D721Med (cell line): ENCODE results near the gene FBN1.

Experiments
- DNase-seq: peaks from one replicate; pipeline ENCODE4 v3.0.0; 2011; ENCODE audit warnings: low spot score; ENCODE audit not compliant: insufficient read length
- FAIRE-seq: peaks from 2 replicates; lab custom pipeline; 2011; peaks lifted over from hg19 to GRCh38; lab: Jason Lieb, UNC
- TF ChIP-seq, protein P1 (sequence below): IDR thresholded peaks from 2 replicates; pipeline ENCODE4 v1.5.1; 2012; ENCODE audit warnings: mild to moderate bottlenecking, control low read depth; ENCODE audit not compliant: insufficient read depth; ENCODE audit errors: missing control alignments

Gene FBN1

DNA sequence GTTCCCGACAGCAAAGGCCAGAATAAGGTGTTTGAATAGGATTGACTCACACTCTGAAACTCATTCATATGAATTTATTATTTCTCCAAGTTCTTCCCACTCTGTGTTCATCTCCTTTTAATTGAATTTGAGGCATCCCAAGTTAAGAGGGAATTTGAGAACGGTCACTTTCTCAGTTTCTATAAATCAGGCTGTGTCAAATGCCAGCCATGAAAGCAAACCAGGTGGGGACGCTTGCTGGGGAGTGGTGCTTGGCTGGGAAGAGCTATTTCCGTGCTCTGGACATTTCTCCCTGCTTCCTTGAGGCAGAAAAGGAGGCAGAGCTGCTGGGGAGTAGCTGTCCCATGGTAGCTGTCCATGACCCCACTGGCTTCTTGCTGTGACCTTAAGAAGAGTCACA, 116.6 kb downstream of the FBN1 start:
- FAIRE-seq (no peak), DNase-seq (no peak)
- TF ChIP-seq, protein P1, sequence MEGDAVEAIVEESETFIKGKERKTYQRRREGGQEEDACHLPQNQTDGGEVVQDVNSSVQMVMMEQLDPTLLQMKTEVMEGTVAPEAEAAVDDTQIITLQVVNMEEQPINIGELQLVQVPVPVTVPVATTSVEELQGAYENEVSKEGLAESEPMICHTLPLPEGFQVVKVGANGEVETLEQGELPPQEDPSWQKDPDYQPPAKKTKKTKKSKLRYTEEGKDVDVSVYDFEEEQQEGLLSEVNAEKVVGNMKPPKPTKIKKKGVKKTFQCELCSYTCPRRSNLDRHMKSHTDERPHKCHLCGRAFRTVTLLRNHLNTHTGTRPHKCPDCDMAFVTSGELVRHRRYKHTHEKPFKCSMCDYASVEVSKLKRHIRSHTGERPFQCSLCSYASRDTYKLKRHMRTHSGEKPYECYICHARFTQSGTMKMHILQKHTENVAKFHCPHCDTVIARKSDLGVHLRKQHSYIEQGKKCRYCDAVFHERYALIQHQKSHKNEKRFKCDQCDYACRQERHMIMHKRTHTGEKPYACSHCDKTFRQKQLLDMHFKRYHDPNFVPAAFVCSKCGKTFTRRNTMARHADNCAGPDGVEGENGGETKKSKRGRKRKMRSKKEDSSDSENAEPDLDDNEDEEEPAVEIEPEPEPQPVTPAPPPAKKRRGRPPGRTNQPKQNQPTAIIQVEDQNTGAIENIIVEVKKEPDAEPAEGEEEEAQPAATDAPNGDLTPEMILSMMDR, result no peak

DNA sequence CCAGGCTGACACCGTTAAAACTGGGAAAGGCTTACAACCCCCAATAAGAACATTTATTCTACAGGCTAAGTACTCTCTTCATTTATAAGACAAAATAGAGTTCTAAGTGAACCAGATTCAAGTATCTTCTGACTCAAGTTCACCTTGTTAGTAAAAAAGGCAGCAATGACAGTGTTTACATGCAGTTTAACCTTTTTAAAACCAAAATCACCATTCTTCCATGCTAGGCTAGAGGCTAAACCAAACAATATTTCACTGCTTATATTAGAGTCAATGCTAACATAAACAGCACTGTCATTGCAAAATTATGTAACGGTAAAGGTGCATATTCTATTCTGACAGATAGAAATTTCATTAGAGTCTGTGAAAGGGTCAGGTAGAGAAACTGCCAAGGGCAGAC, 118.0 kb downstream of the FBN1 start:
- DNase-seq (no peak), FAIRE-seq (no peak)
- TF ChIP-seq, protein P1, result no peak

DNA sequence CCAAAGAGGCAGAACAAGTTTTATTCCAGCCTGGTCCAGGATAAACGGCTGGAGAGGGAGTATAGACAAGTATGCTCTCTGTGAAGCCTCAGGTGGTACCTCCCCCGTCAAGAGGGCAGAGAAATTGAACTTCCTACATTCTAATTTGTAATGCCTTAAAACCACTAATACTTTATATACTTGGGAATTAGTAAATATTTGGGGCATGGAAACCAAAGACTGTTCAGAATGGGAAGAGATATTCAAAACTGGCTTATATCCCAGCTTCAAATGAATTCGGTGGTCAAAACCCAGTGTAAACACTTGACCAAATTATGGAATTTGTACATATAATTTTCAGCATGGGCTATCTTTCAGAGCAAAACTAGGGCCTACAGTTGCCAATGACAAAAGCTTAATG, 122.6 kb downstream of the FBN1 start:
- FAIRE-seq (no peak), DNase-seq (no peak)
- TF ChIP-seq, protein P1, result no peak

DNA sequence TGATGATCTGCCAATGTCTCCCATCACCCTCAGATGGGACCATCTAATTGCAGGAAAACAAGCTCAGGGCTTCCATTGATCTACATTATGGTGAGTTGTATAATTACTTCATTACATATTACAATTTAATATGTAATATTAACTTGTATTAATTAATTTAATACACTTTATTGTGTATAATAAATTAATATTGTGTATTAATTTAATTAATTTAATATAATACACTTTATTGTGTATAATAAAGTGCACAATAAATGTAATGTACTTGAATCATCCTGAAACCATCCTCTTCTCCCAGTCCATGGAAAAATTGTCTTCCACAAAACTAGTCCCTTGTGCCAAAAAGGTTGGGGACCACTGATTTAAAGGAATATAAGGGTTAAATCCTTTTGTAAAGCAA, 123.4 kb downstream of the FBN1 start:
- FAIRE-seq (no peak), DNase-seq (no peak)
- TF ChIP-seq, protein P1, result no peak

DNA sequence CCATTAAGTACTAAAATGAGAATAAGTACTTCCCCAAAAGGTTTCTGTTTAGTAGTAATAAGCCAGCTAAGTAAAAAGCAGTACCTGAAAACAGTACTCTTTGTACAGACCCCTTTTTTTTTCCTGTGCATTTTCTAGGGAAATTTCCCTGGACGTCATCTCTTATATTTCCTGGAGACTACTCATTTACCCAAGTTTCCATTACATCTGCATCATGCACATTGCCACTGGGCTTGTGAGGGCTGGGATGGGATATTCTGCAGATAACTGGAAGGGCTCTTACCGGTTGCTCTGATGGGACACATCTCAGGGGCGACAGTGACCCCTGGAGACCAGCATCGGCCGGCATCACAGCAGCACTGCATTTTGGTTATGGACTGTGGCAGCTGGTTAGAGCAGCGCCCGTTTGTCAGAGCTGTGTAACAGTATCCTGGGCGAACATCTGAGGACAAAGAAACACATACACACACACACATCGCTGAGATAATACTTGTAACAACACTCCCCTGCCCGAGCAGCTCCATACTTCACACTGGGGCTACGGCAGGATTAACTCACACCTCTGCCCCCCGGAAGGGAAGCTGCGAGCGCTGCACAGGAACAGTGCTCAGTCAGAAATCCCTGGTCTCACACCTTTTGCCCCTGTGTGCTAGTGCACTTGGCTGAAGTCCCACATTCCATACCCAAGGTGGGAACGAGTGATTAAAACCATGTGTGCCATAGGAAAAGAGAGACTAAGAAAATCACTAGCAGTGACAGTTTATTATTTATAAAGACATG, 124.9 kb downstream of the FBN1 start:
- TF ChIP-seq, protein P1, result no peak
- no peak for DNase-seq
- no peak for FAIRE-seq

GRCh38 chr15:48516121-48516520, 129.4 kb downstream of the FBN1 start:
- DNase-seq (no peak), FAIRE-seq (no peak)
- TF ChIP-seq, protein P1, result no peak

DNA sequence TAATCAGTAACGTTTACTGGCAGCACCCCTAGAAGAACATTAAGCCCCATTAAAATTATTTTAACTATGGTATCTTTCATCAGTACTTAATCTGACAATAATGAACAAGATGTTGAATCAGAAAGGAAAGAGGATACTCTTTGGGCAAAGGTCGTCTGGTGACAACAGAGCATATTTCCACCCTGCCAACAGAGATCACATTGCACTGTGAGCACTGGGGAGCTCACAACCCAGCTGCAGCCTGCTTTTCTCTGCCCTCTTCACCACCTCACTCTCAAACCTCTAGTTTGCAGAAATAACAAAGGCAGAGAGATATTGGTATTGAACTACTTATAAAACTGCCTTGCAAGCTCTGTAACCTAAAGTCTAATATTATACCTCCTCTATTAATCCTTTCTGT, 130.0 kb downstream of the FBN1 start:
- DNase-seq (no peak), FAIRE-seq (no peak)
- TF ChIP-seq, protein P1, result no peak
